Epithelial cell of prostate (primary cell): Measurements from ENCODE around the gene SHC1.

ENCODE experiments used
- DNase-seq: peaks from one replicate; pipeline ENCODE4 v3.0.0-alpha.2; 2011; ENCODE audit warnings: low read depth, low spot score
- H3K27ac ChIP-seq: fragments of 450-650 bp; 2 replicates; pipeline ENCODE4 v1.5.1; 2017; ENCODE audit warnings: mild to moderate bottlenecking

The SHC1 gene

DNA sequence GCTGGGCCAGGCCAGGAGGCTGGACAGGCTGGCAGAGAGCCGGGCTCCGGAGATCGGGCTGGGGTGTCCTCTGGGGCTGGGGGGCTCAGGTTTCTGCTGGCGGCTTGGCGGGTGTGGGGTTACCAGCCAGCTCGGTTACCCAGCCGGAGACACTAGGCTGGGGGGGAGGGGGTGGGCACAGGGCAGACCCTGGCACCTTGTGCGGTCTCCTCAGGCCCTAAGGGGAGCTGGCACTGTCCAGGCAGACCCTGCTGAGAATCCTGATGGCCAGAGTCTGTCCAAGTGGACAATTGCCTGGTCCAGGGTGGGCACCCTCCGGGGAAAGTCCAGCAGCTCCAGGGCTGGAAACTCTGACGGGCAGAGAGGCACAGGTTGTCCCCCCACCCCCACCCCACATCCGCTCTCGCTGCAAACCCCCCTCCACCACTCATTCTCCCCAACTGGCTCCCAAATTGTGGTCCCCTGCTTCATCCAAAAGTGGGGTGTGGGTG lies 38.7 kb upstream of the SHC1 start:
- peak overlapping the region; percentile 98 for H3K27ac ChIP-seq
- DNase-seq, result no peak

- H3K27ac ChIP-seq, result peak overlapping the region; percentile 98
- no peak for DNase-seq
Observed at GRCh38 chr1:155008015-155008941, 37.7 kb upstream of the SHC1 start.

- peak overlapping the region; percentile 98 for H3K27ac ChIP-seq
- DNase-seq, result no peak
Observed at GRCh38 chr1:155007251-155007828, 36.8 kb upstream of the SHC1 start.

- DNase-seq, result no peak
- peak overlapping the region; percentile 98 for H3K27ac ChIP-seq
Observed at GRCh38 chr1:155006601-155007101, 36.1 kb upstream of the SHC1 start.

GRCh38 chr1:155005076-155006011 lies 34.8 kb upstream of the SHC1 start:
- no peak for DNase-seq
- peak overlapping the region; percentile 98 for H3K27ac ChIP-seq

- H3K27ac ChIP-seq, result peak overlapping the region; percentile 98
- DNase-seq, result no peak
Observed at GRCh38 chr1:155004352-155005075, 34.0 kb upstream of the SHC1 start.

DNA sequence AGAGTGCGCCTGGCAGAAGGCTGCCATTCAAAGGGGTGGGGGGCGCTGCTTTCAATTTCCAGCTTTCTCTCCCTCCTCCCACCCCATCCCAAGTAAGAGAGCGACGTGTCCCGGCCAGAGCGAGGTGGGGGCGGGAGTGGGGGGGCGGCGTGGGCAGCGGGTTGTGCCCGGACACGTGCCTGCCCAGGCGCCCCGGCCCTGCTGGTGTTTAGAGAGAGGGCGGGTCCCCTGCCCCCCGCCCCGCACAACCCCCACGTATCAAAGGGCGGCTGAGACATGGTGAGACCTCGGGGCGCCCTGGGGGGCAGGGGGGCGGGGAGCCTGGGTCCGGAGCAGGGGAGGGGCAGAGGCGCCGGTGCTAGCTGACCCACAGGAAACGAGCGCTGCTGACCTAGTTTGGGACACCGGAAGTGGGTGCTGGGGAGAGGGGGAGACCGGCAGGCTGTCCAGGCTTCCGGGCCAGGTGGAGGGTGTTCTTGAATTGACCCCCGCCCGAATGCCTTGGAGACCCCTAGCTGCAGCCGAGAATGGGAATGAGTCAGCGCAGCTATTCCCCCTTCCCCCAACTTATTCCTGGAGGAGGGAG lies 33.3 kb upstream of the SHC1 start:
- H3K27ac ChIP-seq, result peak overlapping the region; percentile 98
- DNase-seq, result no peak

GRCh38 chr1:155003227-155003765 lies 32.7 kb upstream of the SHC1 start:
- DNase-seq, result no peak
- H3K27ac ChIP-seq, result peak overlapping the region; percentile 98

DNA sequence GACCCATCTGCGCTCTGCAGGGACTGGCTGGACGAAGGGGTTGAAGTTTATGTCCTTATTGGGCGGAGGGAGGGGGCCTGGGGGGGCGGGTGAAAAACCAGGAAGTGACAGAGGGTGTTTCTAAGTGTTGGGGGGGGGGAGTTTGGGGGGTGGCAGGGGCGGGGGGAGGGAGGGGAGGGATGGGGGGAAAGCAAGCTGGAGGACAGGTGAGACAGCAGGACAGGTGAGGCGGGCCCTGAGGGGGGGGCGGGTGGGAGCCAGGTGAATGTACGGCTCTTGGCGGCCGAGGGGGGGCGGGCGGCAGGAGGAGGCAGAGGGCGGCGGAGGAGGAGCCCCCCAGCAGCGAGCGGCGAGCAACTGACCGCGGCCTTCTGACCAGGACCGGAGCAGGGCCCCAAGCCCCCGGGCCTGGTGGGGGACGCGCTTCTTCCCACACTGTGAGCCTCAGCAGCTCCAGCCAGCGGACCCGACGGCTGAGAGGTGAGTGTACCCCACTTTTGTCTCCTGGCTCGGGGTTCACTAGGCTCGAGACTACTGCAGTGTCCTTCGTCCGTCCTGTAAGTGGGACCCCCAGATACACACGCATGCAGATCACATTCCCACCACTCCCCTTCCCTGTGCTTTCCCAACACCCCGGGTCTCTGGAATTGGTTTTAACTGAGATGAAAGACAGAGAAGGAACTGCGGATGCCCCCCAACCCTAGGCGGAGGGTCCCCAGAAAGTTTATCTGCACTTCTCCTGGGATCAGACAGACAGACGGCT lies 32.1 kb upstream of the SHC1 start, which contains the start of gene ZBTB7B:
Gene ZBTB7B (plus strand): TSS at position 339 of the 763 bp plus-strand sequence. CDS start 11,859 bp downstream, outside the sequence.
- H3K27ac ChIP-seq, result peak within 1 kb of the TSS; percentile 98
- DNase-seq, result no peak

- peak; percentile 96 for DNase-seq
- peak overlapping the region; percentile 98 for H3K27ac ChIP-seq
Observed at GRCh38 chr1:155001675-155002463, 31.3 kb upstream of the SHC1 start.

DNA sequence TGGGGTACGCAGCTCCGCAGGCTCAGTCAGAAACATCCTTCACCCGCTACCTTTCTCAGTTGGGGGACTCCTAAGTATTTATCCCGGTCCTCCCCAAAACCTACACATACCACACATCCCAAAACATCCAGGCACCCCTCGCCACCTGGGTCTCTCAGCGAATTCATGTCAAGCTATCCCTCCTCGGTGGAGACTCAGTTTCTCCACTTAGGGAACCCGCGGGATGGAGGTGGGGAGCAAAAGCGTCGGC lies 30.8 kb upstream of the SHC1 start:
- DNase-seq, result no peak
- H3K27ac ChIP-seq, result peak overlapping the region; percentile 98

DNA sequence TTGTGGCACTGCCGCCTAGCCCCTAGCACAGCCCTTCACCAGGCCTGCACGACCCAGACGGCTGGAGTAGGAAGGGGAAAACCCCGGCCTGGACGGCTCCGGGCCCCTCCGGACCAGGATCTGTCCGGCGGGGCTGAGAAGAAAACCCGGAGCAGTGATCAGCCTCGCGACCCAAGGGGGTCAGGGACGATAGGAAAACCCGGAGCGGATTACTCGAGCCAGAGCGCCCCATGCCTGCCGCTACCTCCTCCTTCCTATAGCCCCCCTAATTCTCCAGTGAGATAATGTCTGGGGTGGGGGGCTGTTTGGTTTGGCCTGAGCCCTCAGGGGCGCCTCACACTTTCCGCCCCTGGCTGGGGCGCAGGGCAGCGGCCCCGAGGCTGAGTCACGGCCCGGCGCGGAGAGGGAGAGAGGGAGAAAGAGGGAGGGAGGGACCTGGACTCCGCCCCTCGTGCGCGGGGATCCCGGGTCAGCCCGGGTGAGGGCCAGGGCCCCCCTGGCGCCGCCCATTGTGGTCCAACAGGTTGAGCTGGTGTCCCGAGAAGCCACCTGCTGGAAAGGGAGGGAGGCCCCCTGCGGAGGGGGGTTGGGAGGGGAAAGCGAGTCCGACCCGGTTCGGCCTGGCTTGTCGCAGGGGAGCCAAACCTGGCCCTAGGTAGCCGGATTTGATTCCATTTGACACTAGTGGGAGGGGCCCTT lies 30.3 kb upstream of the SHC1 start:
- peak overlapping the region; percentile 98 for H3K27ac ChIP-seq
- peak; percentile 64 for DNase-seq

GRCh38 chr1:155000411-155000725 lies 29.8 kb upstream of the SHC1 start:
- no peak for DNase-seq
- H3K27ac ChIP-seq, result peak overlapping the region; percentile 98

DNA sequence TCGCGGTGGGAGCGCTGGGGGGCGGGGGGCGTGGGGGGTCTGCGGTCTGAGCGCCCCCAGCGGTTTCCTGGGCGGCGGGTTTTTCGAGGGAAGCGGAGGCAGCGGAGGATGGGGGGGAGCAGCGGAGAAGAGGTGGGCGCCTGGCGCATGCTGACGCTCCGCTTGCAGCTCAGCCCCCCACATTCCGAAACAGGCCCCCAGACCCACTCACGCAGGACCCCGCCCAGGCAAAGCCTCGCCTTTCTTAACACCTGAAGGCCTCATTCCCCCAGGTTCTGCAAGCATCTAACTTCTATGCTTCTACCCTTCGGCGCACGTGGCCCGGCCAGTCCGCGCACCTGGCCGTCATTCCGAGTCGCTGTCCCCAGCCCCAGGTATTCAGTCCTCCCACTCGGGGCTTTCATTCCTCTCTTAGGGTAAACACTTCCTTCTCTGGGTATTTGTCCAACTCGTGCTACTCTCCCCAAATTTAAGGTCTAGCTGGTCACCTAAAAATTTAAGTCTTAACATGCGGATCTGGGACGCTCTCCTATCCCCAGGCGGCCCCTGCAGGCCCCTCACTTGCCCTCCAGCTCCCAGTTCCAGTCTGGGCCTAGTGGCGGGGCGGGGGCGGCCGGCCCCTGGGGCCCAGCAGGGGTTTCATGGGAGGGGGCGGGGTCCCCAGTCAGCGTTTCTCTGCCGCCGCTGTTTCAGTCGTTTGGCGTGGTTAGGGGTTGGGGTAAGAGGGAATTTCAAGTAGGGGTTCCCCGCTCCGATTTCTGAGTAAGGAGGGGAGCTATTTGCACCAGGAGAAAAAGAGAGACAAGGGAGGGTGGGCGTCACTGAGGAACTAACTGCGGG lies 29.2 kb upstream of the SHC1 start:
- no peak for DNase-seq
- H3K27ac ChIP-seq, result peak overlapping the region; percentile 98

GRCh38 chr1:154998818-154999570 lies 28.4 kb upstream of the SHC1 start:
- peak overlapping the region; percentile 98 for H3K27ac ChIP-seq
- DNase-seq, result no peak
